HepG2 (cell line): ENCODE results near the gene C16orf87. TPM values are rescaled to one million over a fixed set of nuclear protein-coding genes. Genes with fewer than 3 reads are reported as not detected.

Experiments used
- AGO2 ChIP-seq: fragments of 200-400 bp; formaldehyde crosslinking; optimal IDR thresholded peaks from 2 replicates; pipeline ENCODE3; 2017; ENCODE audit warnings: mild to moderate bottlenecking, low read depth, low read length, moderate library complexity
- CREB1 ChIP-seq, 2 experiments: fragments of 450-650 bp in 1 of 2; IDR thresholded peaks; 2 replicates each; pipeline ENCODE4 v1.6.1; 2016 to 2017; ENCODE audit warnings: control low read depth in 1 of 2, mild to moderate bottlenecking in 1 of 2, missing compliant biosample characterization in 1 of 2, missing genetic modification characterization in 1 of 2
- NFE2 ChIP-seq: sonication (generic); formaldehyde crosslinking; IDR thresholded peaks from 2 replicates; pipeline ENCODE4 v1.4.0; 2020; ENCODE audit warnings: missing genetic modification reagents
- PITX1 ChIP-seq: sonication (generic); formaldehyde crosslinking; IDR thresholded peaks from 2 replicates; pipeline ENCODE4 v1.5.1; 2020; ENCODE audit warnings: mild to moderate bottlenecking, missing genetic modification reagents
- SP140L ChIP-seq: sonication (generic); formaldehyde crosslinking; IDR thresholded peaks from 2 replicates; pipeline ENCODE4 v1.4.0; 2020; ENCODE audit warnings: missing genetic modification reagents, borderline replicate concordance
- SP2 ChIP-seq: sonication (generic); formaldehyde crosslinking; IDR thresholded peaks from 2 replicates; pipeline ENCODE4 v1.5.1; 2020; ENCODE audit warnings: mild to moderate bottlenecking, missing genetic modification reagents
- TEAD3 ChIP-seq: optimal IDR thresholded peaks from 2 replicates; pipeline ENCODE3; 2016; ENCODE audit warnings: borderline replicate concordance
- ZBTB1 ChIP-seq: sonication (generic); formaldehyde crosslinking; IDR thresholded peaks from 2 replicates; pipeline ENCODE4 v1.4.0; 2020; ENCODE audit warnings: missing genetic modification reagents, borderline replicate concordance
- ZBTB21 ChIP-seq: sonication (generic); formaldehyde crosslinking; IDR thresholded peaks from 2 replicates; pipeline ENCODE4 v1.4.0; 2020; ENCODE audit warnings: missing genetic modification reagents
- ZNF10 ChIP-seq: sonication (generic); formaldehyde crosslinking; IDR thresholded peaks from 2 replicates; pipeline ENCODE4 v1.4.0; 2020; ENCODE audit warnings: mild to moderate bottlenecking, low read depth, missing genetic modification reagents, borderline replicate concordance
- ZNF720 ChIP-seq: sonication (generic); formaldehyde crosslinking; IDR thresholded peaks from 2 replicates; pipeline ENCODE4 v1.4.0; 2020; ENCODE audit warnings: missing genetic modification reagents
- ZSCAN12 ChIP-seq: sonication (generic); formaldehyde crosslinking; IDR thresholded peaks from 2 replicates; pipeline ENCODE4 v1.9.0; 2021; ENCODE audit warnings: mild to moderate bottlenecking, missing genetic modification reagents
- polyA plus RNA-seq, 8 experiments: library from polyadenylated mRNA; depleted of rRNA in 3 of 8; stranded (reverse) in 7 of 8; unstranded in 1 of 8; fragments of >200 nt; fragmentation: Illumina TruSeq in 4 of 8; extraction: Trizol in 4 of 8; gene quantifications; 2 replicates each; pipeline versions ENCODE4 v1.2.1 to v1.2.3, GENCODE V29; 2011 to 2016; ENCODE audit warnings: low read depth in 4 of 8, missing spikeins in 1 of 8, mixed read lengths in 1 of 8; ENCODE audit not compliant: insufficient read depth in 1 of 8
- total RNA-seq, 5 experiments: library from RNA; depleted of rRNA; stranded (reverse); fragments of >200 nt; fragmentation: Illumina TruSeq; extraction: Trizol; gene quantifications; 2 replicates each; pipeline ENCODE4 v1.2.3, GENCODE V29; 2016; ENCODE audit warnings: low read depth in 1 of 5
- TF ChIP-seq, protein P1 (sequence below): sonication (generic); formaldehyde crosslinking; IDR thresholded peaks from 2 replicates; pipeline ENCODE4 v1.5.0; 2020; ENCODE audit warnings: missing genetic modification reagents
- TF ChIP-seq, protein P2 (sequence below): IDR thresholded peaks from 2 replicates; pipeline ENCODE4 v1.6.1; 2016
- TF ChIP-seq, protein P3 (sequence below), 2 experiments: IDR thresholded peaks; 2 replicates each; pipeline ENCODE4 v1.6.1; 2011 to 2012; ENCODE audit warnings: low read length in 2 of 2, borderline replicate concordance in 1 of 2, low read depth in 1 of 2, mild to moderate bottlenecking in 1 of 2, moderate library complexity in 1 of 2
- TF ChIP-seq, protein P4 (sequence below): sonication (generic); formaldehyde crosslinking; IDR thresholded peaks from 2 replicates; pipeline ENCODE4 v1.4.0; 2020; ENCODE audit warnings: missing genetic modification reagents
- TF ChIP-seq, protein P5 (sequence below): sonication (generic); formaldehyde crosslinking; IDR thresholded peaks from 2 replicates; pipeline ENCODE4 v1.5.0; 2020; ENCODE audit warnings: missing genetic modification reagents
- TF ChIP-seq, protein P6 (sequence below): sonication (generic); formaldehyde crosslinking; IDR thresholded peaks from 2 replicates; pipeline ENCODE4 v1.4.0; 2020; ENCODE audit warnings: mild to moderate bottlenecking, missing genetic modification reagents
- TF ChIP-seq, protein P7 (sequence below): sonication (generic); formaldehyde crosslinking; IDR thresholded peaks from 2 replicates; pipeline ENCODE4 v1.4.0; 2020; ENCODE audit warnings: mild to moderate bottlenecking, missing genetic modification reagents

The C16orf87 gene
- total and polyA plus RNA-seq, 2 of the 13 experiments (the other 11 are each of a cell fraction or from before 2014, with no cell fraction given) = 8.6 to 19.5 TPM

DNA sequence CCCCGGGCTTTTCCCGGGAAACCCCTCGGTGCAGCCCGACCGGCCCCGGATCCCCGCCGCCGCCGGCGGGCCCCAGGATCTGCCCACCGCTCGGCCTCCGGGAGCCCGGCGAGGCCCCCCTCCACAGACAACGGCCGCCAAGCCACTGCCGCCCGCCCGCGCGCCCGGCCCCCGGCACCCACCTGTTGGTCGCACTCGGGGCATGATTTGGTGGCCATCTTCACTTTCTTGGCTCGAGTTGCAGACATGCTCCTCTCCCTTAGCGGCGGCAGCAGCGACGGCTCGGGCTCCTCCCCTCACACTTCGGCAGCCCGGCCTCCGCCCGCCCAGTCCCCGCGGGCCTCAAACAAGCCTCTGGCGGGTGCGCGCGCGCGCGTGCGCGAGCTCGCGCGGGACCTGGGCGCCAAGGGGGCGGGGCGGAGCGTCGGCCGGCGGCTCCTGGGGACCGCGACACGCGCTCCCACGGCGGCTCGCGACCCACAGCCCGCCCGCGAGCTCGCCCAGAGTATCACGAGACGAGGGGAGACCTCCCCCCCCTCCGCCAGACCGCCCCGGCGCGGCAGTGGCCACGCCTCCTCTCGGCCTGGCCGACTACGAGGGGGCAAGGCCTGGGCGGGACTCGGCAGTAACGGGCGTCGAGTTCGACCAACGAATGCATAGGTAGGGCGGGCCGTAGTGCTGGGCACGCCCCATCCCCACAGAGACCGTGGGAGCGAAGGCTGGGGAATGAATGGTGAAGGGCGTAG lies at the start of gene C16orf87 (continued):
- TF ChIP-seq, protein P1, sequence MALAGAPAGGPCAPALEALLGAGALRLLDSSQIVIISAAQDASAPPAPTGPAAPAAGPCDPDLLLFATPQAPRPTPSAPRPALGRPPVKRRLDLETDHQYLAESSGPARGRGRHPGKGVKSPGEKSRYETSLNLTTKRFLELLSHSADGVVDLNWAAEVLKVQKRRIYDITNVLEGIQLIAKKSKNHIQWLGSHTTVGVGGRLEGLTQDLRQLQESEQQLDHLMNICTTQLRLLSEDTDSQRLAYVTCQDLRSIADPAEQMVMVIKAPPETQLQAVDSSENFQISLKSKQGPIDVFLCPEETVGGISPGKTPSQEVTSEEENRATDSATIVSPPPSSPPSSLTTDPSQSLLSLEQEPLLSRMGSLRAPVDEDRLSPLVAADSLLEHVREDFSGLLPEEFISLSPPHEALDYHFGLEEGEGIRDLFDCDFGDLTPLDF = 0 out of 2 replicates have a peak, but pooled peaks have one; percentile 43
- no peak for TF ChIP-seq PITX1 (CRISPR knock-in tag)
- TF ChIP-seq ZNF720 (CRISPR knock-in tag) = 0 out of 2 replicates have a peak, but pooled peaks have one; percentile 17
- no peak for TF ChIP-seq ZNF10 (CRISPR knock-in tag)
- no peak for TF ChIP-seq ZBTB21 (CRISPR knock-in tag)
- TF ChIP-seq NFE2 (CRISPR knock-in tag) = no peak
- TF ChIP-seq, protein P2, sequence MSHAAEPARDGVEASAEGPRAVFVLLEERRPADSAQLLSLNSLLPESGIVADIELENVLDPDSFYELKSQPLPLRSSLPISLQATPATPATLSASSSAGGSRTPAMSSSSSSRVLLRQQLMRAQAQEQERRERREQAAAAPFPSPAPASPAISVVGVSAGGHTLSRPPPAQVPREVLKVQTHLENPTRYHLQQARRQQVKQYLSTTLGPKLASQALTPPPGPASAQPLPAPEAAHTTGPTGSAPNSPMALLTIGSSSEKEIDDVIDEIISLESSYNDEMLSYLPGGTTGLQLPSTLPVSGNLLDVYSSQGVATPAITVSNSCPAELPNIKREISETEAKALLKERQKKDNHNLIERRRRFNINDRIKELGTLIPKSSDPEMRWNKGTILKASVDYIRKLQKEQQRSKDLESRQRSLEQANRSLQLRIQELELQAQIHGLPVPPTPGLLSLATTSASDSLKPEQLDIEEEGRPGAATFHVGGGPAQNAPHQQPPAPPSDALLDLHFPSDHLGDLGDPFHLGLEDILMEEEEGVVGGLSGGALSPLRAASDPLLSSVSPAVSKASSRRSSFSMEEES = peak; percentile 57; the same call in 1 of the 2 replicates
- TF ChIP-seq ZSCAN12 (CRISPR knock-in tag) = 0 out of 2 replicates have a peak, but pooled peaks have one; percentile 57
- no peak for TF ChIP-seq ZBTB1 (CRISPR knock-in tag)
- peak; percentile 95 for TF ChIP-seq SP2 (CRISPR knock-in tag)
- peak; percentile 63; the same call in 1 of the 2 replicates for TF ChIP-seq CREB1 (IDR thresholded peaks at IDR 0.05)
- TF ChIP-seq CREB1 (CRISPR knock-in tag; IDR thresholded peaks at IDR 0.05) = no peak
- TF ChIP-seq, protein P3, sequence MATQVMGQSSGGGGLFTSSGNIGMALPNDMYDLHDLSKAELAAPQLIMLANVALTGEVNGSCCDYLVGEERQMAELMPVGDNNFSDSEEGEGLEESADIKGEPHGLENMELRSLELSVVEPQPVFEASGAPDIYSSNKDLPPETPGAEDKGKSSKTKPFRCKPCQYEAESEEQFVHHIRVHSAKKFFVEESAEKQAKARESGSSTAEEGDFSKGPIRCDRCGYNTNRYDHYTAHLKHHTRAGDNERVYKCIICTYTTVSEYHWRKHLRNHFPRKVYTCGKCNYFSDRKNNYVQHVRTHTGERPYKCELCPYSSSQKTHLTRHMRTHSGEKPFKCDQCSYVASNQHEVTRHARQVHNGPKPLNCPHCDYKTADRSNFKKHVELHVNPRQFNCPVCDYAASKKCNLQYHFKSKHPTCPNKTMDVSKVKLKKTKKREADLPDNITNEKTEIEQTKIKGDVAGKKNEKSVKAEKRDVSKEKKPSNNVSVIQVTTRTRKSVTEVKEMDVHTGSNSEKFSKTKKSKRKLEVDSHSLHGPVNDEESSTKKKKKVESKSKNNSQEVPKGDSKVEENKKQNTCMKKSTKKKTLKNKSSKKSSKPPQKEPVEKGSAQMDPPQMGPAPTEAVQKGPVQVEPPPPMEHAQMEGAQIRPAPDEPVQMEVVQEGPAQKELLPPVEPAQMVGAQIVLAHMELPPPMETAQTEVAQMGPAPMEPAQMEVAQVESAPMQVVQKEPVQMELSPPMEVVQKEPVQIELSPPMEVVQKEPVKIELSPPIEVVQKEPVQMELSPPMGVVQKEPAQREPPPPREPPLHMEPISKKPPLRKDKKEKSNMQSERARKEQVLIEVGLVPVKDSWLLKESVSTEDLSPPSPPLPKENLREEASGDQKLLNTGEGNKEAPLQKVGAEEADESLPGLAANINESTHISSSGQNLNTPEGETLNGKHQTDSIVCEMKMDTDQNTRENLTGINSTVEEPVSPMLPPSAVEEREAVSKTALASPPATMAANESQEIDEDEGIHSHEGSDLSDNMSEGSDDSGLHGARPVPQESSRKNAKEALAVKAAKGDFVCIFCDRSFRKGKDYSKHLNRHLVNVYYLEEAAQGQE (IDR thresholded peaks at IDR 0.05; ENCODE audit: borderline replicate concordance in 1 of 2, low read depth in 1 of 2, low read length in 2 of 2) = 0 out of 4 replicates have a peak, but pooled peaks of 1 of the 2 experiments have one; percentile 6
- peak; percentile 80 for TF ChIP-seq AGO2
- TF ChIP-seq, protein P4, sequence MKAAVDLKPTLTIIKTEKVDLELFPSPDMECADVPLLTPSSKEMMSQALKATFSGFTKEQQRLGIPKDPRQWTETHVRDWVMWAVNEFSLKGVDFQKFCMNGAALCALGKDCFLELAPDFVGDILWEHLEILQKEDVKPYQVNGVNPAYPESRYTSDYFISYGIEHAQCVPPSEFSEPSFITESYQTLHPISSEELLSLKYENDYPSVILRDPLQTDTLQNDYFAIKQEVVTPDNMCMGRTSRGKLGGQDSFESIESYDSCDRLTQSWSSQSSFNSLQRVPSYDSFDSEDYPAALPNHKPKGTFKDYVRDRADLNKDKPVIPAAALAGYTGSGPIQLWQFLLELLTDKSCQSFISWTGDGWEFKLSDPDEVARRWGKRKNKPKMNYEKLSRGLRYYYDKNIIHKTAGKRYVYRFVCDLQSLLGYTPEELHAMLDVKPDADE (CRISPR knock-in tag) = 0 out of 2 replicates have a peak, but pooled peaks have one; percentile 73
- TF ChIP-seq, protein P5, sequence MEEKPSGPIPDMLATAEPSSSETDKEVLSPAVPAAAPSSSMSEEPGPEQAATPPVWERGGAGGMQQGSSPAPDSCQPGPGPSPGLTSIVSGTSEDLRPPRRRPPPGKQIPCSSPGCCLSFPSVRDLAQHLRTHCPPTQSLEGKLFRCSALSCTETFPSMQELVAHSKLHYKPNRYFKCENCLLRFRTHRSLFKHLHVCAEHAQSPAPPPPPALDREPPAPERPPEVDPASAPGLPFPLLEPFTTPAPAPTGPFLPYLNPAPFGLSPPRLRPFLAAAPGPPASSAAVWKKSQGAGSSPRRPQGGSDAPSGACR (CRISPR knock-in tag) = peak; percentile 22; the same call in 1 of the 2 replicates
- TF ChIP-seq, protein P6, sequence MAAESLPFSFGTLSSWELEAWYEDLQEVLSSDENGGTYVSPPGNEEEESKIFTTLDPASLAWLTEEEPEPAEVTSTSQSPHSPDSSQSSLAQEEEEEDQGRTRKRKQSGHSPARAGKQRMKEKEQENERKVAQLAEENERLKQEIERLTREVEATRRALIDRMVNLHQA (CRISPR knock-in tag) = 0 out of 2 replicates have a peak, but pooled peaks have one; percentile 42
- no peak for TF ChIP-seq SP140L (CRISPR knock-in tag)
- peak; percentile 6 for TF ChIP-seq TEAD3
- TF ChIP-seq, protein P7, sequence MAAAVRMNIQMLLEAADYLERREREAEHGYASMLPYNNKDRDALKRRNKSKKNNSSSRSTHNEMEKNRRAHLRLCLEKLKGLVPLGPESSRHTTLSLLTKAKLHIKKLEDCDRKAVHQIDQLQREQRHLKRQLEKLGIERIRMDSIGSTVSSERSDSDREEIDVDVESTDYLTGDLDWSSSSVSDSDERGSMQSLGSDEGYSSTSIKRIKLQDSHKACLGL (CRISPR knock-in tag) = peak; percentile 64; the same call in 1 of the 2 replicates
